Stimulated activated CD4-positive, alpha-beta T cell treated with anti-CD3 and anti-CD28 coated beads, Interleukin-15, amount 100 ng/mL, for 48 hours (primary cell): Measurements from ENCODE around the gene CMSS1.

ENCODE experiments used
- DNase-seq, 2 donors: peaks; one replicate each; pipeline ENCODE4 v3.0.0-alpha.2; 2020; ENCODE audit warnings: low read depth in 2 of 2

The CMSS1 gene

DNA sequence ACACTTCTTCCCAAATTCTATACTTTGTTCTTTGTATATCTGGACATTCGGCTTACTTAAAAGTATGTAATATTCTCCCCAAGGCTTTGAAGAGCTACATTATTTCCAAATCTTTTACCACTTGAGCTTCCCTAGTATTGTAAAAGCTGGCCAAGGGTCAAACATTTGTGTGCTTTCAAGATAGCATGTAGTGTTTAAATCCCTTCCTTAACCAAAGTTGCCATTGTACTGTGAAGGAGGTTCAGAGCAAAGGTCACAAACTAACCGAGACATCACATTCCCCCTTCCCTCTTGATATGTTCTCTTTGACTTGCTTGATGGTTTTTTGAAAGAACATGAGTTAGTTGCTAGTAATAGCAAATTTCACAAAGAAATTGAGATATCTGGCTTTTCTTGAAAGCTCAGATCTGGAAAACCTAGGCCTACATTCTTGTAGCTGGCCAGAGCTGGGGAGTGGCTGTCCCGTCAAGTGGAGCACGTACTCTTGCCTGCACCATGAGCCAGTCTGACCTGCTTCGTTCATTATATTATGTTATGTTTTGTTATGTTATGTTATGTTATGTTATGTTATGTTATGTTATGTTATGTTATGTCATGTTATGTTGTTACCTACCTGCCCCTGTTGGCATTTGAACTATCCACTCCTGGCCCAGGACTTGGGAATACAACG, 236.4 kb downstream of the CMSS1 start:
- DNase-seq: no peak

DNA sequence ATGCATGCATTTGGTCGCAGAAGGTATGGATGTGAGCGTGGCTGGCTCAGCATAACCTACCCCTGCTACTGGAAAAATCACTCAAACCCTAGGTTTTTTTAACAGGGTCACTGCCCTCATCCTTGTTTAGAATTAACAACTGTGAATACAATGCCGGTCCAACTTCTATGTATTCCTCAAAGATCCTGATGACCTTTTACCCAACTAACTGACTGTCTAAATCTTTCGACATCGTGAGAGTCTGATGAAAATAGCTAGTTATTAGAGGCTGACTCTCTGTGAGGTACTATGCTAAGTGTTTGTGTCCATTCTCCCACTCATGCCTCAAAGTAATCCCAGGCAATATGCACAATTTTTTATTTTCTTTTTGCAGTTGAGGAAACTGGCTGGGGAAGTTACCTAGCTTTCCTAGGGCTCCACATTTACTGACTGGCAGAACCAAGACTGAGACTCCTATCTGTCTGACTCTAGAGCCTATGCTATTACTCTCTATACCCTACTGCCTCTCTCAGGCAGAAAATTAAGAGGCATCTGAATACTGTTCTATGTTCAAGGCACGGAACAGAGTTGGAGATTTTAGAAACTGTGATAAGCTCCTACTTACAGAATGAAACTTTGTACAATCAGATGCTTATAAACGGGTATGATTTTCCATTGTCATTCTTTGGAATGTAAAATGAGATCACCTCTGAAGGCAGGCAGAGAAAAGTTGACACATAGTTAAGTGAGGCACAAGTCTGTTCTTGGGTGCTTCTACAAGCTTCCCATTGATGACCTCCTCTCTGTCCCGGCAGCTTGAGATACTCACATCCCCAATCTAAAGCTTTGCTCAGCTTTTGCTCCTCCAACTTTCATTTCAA, 240.3 kb downstream of the CMSS1 start:
- no peak for DNase-seq

DNA sequence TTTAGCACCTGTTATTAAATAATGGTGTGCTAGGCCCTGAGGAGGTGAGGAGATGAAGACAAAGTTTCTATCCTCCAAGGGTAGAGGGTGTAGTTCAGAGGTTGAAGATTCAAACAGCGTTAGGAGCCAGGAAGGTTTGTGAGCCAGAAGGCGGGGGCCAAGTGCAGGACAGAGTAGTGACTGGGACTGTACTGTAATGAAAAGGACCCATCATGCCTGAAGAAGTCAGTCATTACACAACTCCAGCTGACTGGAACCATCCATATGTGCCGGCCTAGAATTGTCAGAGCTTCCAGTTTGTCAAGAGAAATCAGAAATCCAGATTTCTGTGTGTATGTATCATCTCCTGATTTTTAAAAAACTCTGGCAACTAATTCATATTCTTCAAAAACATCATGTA, 241.8 kb downstream of the CMSS1 start:
- DNase-seq: no peak

DNA sequence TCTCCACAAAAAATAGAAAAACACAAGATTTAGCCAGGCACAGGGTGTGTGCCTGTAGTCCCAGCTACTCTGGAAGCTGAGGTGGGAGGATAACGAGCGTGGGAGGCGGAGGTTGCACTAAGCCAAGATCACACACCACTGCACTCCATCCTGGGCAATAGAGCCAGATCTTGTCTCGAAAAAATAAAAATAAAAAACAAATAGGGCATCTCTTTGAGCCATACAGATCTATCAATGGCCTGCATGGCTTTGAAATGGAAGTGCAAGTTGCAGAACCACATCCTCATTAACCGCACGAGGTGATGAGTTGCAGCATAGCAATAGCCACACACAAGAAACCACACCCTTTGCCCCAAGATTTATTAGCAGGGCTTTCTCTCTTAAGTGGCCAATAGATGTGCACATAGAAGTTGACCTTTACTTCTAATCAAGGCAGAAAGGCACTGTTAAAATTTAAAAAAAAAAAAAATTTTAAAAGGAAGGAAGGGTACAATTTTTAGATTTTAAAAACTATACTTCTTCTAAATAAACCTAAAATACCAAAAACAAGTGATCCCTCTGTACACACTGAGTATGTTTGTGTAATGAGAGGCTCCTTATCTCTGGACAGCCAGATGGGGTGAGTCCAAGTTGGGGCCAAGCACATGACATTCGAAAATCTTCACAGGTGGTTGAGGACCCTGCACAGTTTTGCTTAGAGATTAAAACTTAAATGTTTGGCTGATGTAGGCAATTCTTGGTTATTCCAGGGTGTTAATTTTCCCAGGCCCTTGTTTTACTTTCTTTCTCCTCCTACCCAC, 243.2 kb downstream of the CMSS1 start:
- DNase-seq: no peak

DNA sequence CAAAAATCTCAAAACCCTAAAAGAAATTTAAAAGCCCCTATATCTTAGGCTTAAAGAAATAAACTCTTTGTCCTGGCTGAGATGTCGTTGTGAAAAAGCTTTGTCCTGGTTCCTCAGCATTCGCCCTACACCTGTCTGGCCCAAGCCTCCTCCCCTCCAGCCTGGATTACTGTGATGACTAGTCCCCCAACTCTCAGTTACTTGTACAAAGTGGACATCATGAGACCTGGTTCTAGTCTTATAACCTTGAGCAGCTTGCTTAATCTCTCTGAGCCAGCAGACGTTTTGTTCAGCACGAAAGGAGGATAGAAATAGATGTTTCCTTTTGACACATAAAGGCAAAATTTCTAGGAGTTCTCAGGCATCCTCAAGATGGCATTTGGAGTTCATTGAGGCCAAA, 245.0 kb downstream of the CMSS1 start:
- DNase-seq: no peak

DNA sequence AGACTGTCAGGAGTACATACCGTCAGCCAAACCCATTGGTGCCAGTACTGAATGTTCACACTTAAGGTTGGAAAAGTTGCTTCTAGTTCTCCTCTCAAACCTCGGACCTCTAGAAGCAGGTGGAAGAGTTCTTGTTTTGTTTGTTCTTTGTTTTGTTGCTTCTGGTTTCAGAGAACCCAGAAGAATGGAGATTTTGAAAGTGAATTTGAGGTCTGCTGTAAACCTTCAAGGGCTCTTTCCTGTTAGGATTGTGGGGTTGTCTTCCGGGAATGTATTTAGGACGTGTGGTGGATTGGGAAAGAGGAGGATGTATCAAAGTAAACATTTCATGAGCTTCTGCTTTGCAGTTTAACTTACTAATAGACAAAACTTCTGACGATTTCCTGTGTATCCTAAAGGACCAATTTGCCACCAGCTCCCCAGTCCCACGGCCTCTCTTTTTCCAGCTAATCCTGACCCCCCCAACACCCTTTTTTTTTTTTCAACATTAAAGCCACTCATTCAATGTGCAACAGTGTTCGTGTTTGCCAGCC, 246.3 kb downstream of the CMSS1 start:
- no peak for DNase-seq

DNA sequence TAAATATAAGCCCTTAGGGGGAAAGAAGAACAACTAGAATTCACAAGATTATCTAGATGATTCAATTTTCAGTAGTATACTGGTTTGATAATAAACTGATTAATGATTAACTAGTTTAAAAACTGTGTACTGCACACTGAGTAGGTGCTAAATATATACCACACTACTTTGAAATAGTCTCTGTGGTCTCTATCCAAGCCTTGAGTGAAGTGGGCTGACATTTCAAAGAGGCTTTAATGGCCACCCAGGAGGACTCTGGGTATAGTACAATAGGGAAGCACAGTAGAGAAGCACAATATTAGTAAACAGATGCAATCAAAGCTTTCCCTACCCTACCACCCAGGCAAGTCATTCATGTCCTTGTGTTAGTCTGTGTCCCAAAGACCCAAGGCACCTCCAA, 249.9 kb downstream of the CMSS1 start:
- no peak for DNase-seq

DNA sequence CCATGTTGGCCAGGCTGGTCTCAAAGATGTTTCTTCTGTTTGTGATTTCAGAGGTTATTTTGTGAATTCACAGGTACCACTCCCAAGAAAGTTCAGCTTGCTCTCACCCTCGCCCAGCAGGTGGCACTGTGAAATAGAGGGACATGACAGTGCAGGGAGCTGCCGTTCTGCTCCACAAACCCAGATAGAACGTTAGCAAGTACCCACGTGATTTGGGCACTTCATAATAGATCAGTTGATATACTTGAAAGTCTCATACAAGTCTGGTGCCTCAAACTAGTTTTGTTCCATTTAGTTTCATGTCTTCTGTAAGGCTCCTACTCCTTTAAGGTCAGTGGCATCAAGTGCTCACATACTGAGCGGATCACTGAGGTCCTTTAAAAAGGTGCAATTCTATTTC, 251.2 kb downstream of the CMSS1 start:
- peak; percentile 55 to 73 for DNase-seq

DNA sequence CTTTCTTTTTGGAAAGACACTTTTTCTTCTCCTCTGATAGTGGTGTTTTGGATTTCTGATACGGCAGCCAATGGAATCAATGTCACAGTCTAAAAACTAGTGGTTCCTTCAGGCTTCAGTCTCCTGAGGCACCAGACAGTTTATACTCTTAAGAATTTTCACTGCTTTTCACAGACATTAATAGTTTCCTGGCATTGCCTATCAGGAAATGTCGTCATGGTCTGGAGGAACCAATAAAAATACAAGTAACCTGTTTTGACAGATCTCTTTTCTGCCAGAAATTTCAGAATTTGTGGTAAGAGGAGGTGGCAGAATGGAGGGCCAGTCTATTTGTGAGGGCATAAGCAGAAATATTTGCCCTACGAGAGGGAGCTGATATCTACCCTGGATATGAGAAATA, 251.8 kb downstream of the CMSS1 start:
- no peak for DNase-seq

DNA sequence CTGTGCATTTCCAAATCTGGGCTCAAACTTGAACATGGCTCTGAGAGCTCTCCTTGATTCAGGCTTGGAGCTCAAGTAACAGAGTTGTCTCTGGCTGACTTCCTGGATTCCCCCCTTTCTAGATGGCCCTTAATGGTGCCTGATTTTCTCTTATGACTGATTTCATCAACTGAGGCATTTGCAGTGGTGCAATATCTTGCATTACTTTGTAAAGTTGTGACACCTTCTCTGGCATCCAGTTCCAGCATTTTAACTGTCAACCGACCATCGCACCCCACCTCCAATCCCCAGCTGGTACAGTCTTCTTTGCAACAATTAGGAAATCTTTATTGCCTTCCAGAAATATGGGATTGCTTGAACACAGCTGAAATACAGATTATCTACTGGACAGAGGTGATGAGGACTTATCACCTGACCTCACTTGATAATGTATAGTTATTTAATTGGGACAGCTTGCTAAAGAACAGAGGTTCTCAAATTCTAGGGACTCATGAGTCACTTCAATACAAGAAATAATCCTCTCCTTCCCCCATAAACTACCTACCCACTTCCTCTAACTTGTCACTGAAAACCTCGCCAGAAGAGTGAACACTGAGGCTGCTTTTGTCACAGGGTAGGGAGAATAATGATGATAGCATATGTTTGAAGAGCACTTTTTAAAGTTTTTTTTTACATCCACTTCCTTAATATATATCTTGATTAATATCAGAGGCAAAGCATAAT, 254.8 kb downstream of the CMSS1 start:
- DNase-seq: no peak

DNA sequence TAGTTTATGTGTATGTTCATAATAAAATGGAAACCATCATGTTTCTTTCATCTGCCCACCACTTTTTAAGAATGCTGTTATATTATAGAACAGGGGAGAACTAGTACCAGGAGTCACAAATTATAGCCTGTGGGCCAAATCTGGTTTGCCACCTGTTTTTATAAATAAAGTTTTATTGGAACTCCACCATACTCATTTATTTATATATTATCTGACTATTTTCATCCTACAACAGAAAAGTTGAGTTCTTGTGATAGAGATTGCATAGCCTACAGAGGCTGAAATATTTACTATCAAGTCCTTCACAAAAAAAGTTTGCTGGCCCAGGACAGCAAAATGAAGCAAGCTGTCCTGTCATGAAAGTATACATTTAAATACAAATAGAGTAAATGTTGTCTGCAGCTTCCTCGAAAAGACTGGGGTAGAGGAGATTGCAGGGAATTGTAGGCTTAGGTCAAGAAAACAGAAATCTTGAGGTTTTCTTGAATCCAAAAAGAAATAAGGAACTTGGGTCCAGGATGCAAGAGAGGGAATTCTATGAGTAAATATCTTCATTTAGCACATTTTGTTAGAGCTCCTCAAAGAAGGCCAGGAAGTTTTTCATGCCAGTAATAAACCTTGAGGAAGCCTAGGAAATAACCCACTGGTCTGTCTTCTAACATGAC, 255.5 kb downstream of the CMSS1 start:
- no peak for DNase-seq

DNA sequence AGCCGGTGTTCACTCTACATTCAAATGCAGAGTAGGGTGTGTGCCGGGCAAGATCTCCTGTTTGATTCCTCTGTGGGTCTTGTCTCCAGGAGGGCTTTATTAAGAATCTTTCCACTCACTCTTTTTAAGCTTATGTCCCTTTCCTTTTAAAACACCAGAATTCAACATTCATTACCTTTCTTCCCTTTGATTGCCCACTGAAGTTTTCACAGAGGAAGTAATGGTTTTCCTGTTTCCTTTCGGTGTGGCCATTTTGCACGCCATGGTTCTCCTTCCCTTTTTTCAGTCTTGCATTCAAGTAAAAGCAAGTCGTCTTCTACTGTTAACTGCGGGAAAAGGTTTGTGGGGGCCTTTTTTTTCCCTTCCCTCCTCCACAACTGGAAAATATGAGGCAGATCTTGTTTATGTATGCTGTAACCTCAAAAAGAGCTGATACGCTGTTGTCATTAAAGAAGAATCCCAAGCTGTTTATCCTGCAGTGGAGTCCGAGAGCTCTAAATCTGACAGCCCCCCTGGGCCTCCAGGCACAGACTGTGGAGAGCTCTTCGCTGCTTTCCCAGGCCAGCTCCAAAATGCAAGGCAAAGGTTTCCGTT, 256.1 kb downstream of the CMSS1 start:
- DNase-seq: no peak

DNA sequence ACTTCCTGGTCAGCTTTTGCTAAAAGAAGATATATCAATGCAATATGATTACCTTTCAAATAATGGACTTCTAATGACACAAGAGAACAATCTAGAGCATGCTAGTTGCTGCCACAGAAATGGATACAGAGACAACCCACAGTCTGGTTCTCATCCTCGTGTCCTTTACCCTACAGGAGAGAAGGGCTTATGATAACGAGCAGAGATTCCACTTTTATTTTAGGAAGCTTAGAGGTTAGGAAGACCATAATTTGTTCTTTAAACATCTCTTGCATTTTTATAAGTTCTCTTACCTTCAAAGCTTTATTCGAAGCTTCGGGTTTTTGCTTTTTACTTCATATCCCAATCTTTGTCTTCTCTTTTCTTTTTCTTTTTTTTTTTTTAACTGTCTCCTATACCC, 257.5 kb downstream of the CMSS1 start:
- no peak for DNase-seq

DNA sequence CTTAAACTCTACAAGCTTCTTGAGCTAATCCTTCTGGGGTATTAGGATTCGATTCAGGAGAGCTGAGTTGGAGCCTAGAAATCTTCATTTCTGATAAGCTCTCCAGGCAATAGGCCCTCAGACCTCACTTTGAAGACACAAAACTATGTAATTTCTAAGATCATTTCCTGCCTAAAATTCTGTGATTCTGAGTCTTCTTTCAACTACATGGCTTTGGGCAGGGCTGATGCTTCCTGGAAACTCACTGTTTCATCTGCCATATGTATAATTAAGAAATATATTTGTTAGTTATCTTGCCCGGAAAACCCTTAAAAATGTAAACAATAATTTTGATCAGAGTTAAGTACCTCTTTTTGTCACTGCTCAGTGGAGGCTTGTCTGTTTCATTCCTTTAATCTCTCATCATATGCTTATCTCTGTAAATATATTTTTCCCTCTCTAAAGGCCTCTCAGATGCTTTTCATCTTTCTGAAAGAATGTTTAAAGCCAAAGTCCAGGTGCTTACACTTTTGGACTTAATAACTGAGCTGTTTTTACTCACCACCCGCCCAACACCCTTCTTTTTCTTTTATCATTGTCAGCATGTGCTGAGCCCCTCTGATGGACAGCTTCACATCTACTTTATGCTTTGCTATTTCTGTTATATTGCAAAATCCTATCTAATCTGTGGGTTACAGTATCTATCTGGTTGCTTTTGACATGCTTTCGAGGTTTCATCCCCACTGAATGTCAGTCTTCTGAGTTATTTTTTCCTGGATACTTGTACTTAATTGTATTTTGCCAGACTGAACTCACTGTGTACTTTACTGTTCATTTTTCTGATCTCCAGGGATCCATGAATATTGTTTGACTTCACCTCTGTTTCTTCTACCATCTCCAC, 258.4 kb downstream of the CMSS1 start:
- DNase-seq: no peak

DNA sequence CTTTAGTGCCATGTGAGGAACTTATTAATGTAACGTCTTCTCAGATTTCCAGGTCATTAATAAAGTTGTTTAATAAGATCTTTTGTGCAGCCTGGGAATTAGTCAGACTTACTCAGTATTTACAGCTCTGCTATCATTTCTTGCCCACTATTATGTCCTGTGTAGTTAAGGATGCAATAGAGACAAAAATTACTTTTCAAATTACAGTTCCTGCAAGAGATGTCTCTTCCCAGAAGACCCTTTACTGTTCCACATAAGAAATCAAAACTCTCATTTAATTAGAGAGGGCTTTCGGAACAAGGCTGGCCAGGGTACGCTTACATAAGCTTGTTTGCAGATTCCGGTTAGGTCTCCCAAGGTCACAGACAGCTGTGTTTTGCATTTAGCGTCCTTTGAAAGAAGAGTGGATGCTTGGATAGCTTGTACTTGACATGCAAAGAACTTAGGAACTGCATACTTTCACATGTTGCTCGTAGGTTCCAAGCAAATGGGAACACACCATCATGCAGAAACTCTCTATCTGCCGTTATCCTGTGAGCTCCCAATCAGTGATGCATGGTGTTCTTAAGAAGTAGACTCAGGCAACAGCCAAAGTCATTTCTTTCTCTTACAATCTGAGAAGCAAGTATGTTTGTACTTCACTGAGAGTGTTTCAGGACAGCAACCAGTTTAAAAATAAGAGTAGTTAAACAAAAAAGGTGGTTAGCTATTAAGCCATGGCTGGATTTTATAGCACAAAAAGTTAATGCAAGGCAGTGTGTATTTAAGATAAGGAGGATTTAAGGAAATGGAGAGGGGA, 259.3 kb downstream of the CMSS1 start:
- no peak for DNase-seq

DNA sequence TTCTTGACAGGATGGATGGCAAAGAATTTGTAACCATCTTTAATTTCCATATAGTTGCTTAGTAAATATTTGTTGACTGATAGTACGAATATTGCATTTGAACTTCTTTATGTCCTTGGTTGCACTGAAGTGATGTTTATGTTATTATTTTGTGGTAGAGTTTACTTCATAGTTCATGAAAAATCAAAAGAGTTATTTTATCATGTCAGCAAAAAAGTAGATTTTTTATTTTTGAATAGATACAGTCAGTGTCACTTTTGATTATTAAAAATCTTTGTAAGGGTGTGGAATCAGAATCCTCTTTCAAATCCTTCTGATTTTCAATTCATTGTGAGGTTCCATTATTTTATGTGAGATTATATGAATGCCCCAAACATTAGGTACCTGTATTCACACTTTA, 261.7 kb downstream of the CMSS1 start:
- DNase-seq: no peak

DNA sequence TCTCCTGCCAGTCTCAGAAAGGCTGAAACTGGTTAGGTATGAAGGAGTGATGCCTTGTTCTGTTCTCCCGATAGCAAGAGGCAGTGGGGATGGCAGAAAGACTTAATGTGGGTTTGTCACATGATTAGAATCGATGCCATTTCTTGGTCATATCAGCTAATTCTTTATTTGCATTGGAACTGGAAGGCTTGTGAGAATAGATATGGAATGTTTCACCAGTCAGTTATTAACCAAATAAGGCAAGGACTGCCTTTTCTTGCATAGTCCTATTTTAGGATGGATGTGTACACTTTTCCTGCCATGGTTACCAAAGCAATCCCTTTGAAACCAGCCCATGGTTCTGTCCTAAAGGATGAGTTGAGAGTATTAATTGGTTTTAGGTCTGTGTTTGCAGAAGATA, 262.9 kb downstream of the CMSS1 start:
- no peak for DNase-seq

DNA sequence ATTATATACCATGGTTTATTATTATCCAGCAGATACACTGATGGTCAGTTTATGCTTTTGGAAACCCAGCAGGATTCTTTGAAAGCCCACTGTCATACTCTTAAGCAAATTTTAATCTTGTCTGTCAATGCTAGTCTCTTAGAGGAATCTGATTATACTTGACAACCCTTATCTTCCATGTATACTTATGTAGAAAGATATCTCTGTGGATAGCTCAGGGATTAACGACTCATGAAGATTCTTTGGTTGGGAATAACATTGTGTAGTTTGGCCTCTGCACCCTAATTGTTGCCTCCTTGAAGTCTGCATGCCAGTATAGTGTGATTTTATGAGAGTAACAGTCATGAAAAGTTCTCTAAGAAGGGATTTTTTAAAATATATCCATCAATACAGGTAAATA, 263.6 kb downstream of the CMSS1 start:
- no peak for DNase-seq
